GM19468 (cell line): ENCODE measurements around the gene RAPGEF3.
A peak's percentile ranks its signal among the peaks of the same experiment; 100 is the strongest.

Source experiments
- ATAC-seq: cut with Tn5 transposase; IDR thresholded peaks from one replicate; pipeline ENCODE4 v1.9.1; 2021; ENCODE audit warnings: mild to moderate bottlenecking, moderate library complexity, moderate number of reproducible peaks; ENCODE audit not compliant: unreplicated experiment; ENCODE audit errors: extremely low read depth

Gene RAPGEF3

DNA sequence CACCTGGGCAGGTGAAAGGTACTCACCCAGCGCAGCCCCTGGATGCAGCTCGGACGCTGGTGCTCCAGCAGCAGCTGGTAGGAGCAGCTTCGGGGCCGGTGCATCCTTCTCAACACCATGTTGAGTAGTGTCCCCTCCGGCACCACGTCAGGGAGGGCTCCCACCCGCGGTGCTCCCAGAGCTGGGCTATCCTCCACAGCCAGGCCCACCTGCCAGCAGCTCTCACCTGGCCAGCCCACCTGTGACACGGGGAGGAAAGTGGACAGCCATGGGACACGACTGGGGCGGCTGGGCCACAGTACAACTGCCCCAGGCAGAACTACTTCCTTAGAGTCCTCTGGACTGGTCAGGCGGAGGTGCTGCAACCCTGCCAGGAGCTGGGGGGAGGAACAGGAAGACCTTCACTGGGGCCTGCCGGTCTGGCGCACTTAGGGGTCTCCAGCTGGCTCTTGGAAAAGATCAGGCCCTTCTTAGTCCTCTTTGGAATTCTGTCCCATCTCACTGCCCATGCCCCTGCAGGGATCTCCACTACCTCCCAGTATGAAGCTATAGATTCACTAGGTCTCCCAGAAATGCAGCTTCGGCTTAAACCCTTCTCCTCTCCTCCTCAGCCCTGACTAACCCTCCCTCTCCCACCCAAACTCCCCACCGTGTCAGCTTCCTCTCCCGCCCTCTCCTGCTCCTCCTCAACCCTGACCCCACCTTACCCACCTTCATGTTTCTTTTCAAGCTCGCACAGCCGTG lies 668 bp downstream of the RAPGEF3 start:
- ATAC-seq = no peak

- ATAC-seq = no peak
Measured at GRCh38 chr12:47757364-47757839, 1.3 kb downstream of the RAPGEF3 start.

- peak; percentile 32 for ATAC-seq
Measured at GRCh38 chr12:47755655-47756562, 2.8 kb downstream of the RAPGEF3 start.

GRCh38 chr12:47754881-47755280 lies 3.8 kb downstream of the RAPGEF3 start:
- no peak for ATAC-seq

DNA sequence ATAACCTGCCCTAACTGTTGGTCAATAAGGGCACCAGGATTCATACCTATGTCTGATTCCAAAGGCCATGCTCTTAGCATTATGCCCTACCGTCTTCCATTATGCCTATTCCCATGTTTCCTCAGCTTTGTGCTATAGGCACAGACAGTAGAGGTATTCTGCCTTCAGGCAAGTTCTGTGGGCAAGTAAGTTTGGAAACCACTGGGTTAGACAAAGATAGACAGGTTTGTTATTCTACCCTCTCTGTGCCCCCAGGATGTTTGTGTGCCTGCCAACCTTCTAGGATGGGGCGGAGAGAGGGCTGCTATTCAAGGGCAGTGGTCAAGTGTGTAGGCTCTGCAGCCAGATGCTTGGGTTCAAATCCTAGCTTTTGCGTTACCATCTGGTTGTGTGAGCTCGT lies 4.6 kb downstream of the RAPGEF3 start:
- ATAC-seq = no peak

DNA sequence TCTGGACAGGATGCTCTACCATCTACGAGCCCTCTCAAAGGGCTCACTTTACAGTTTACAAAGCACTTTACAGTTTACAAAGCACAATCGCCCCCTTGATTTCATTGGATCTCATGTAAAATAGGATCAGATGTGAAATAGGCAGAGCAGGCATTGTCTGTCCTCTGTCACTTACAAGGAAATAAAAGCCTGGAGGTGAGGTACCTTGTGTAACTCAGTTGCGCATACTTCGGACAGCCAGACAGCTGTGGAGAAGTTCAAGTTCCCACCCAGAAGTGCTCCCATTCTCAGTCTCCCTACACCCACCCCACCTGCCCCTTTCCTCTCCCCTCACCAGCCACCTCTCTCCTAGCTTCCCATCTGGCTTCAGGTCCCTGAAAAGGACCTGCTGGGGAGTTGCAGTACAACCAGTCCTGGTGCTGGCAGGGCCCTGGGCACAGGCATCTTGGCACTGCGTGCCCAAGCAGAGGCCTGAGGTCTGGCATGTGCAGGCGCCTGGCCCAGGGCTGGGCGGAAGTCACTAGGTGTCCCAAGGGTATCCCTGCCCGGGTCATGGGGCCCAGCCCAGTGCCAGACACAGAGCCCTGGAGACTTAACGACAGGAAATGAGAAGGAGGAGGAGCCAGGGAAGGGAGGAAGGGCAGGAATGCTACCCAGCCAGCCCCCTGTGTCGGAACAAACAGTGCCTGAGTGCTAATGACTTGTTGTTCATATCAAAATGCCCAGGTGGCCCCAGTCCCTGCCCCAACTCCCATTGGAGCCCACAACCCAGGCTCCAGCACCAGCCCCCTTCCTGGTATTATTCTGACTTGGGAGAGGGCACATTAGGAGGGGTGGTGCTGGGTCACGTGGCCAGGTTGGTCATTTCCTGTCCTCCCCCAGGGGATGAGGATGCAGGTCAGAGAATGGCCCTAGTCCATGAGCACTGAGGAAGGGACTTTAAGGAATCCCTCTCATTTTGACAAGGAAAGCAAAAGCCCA lies 5.4 kb downstream of the RAPGEF3 start:
- ATAC-seq = no peak

DNA sequence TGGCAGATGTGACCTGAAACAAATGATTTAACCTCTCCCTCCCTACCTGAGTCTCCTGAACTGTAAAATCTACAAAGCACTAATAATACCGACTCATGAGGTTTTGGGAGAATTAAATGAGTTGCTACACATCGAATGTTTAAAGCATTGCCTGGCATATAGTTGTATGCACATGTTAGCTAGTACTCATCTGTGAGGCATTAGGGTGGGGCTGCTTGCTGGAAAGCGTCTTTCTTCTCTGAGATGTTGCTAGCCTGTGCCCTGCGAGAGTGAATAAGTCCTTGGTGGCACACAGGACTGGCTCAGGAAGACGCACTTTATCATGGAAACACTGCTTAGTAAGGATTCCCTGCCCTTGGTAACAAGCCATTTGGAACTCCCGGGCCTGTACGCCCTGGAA lies 6.1 kb downstream of the RAPGEF3 start:
- no peak for ATAC-seq

- no peak for ATAC-seq
Measured at GRCh38 chr12:47752121-47752520, 6.6 kb downstream of the RAPGEF3 start.

- no peak for ATAC-seq
Measured at GRCh38 chr12:47751561-47751960, 7.1 kb downstream of the RAPGEF3 start.

- no peak for ATAC-seq
Measured at GRCh38 chr12:47750916-47751470, 7.7 kb downstream of the RAPGEF3 start.

DNA sequence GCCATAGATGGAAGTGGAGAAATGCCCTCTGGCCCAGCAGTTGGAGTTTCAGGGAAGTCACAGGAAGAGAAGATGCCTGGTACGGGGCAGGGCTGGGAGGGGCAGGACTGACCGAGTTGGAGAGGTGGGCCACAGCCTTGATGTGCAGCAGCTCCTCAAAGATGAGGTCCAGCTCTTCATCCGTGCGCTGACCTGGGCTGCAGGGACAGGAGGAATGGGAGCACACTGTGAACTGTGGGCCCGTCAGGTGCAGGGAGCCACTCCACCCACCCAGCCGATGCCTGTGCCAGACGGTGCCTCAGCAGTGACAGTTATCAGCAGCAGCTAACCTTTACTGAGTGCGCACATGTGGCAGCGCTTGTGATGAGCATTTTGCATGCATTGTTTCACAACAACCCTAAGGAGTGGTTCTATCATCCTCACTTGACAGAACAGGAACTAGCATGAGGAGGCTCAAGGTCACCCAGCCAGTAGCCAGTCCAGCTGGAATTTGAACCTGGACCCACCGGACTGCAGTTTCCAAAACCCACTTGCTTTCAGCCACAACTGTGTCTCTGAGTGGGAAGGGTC lies 8.4 kb downstream of the RAPGEF3 start:
- ATAC-seq = no peak

- ATAC-seq = no peak
Measured at GRCh38 chr12:47748899-47749298, 9.8 kb downstream of the RAPGEF3 start.

DNA sequence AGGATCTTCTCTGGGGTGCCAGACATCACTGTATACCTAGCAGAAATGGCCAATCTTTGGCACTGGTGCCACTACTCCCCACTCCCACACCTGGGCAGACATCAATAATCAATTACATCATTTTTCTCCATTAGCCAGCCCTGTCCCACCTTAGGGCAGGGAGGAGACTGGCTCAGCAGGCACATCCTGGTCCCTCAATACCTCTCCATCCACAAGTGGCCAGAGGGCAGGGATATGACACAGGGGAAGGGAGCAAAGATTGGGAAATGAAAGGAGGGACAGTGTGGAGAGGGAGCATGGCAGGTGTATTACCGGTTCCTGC lies 10.2 kb downstream of the RAPGEF3 start:
- ATAC-seq = no peak

GRCh38 chr12:47747596-47748506 lies 10.8 kb downstream of the RAPGEF3 start:
- ATAC-seq = no peak

DNA sequence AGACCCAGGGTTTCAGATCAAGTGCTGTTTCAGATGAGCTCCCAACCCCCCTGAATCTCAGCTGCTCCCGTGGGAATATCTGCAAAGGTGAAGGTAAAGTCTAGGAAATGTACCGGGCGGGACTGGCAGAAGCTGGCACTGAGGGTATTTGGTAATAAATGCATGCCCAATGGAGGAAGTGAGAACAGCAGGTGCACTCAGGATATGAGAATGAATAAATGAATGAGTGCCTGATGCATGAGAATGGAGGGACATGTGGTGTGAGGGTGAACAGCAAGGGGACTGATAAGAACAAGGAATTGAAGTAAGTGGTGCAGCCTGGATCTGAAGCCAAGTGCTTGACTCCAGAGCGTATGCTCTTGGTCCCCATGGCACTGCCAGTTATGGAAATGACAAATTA lies 11.6 kb downstream of the RAPGEF3 start:
- no peak for ATAC-seq

DNA sequence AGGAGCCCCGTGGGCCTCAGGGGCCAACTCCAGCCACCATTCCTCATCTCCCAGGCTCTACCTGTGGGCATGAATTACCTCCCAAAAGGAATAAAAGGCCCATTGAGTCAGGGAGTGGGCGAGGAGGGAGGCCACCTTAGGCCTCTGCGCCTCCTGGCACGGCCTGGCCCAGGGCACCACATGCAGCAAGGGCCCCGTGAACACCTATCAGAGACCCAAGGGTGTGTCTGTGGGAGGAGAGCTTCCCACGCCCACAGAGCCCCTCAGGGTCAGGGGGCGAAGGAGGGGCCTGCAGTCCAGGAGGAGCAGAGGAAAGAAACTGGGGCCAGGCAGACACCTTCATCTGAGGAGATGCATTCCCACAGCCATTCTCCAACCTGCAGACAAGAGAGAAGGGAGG lies 12.2 kb downstream of the RAPGEF3 start:
- no peak for ATAC-seq

DNA sequence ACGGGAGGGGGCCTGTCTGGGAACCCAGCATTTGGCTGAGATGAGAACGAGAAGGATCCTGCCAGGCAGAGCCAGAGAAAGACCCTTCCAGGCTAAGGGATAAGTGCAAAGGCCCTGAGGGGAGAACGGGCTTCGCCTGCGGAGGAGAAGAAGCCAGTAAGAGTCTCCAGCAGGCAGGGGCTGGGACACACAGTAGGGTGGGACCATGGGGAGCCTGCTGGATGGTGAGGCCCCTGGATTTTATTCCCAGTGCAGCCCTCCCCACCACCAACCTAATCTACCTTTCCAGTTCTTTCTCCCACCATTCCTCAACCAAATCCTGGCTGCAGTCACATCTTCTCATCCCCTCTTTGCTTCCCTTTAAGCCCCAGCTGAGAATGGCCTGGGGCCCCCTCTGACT lies 12.6 kb downstream of the RAPGEF3 start:
- no peak for ATAC-seq

DNA sequence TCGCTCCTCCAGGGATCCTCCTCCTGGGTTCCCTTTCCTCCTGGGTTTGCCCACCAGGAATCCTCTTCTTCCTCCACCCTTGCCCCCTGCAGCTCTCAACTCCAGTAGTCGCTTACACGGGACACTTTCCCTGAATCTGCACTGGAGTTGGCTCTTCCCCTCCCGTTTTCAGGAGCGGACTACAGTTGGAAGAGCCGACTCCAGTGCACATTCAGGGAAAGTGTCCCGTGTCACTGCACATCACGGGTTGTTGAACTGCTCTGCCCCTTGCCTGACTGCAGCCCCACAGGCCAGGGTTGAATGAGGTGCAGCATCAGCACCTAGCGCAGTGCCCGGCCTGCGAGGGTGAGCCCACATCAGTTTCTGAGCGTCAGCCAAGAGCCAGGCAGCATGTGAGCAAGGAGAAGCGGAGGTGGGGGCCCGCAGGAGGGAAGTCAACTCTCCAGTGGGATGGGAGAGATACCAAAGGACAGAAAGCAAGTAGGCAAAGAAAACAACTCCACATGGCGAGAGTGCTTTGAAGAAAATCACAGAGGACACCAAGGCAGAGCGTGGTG lies 13.1 kb downstream of the RAPGEF3 start:
- no peak for ATAC-seq
